Activated CD8-positive, alpha-beta memory T cell treated with anti-CD3 and anti-CD28 coated beads, Interleukin-2, amount 50 U/mL, for 4 hours (primary cell): ENCODE results near the gene XKR3.
"Not testable (repeated sequence)": the region's sequence is repeated elsewhere in the genome, so short reads cannot be mapped to it uniquely, and the experiment has no call there.

Experiments used
- DNase-seq: peaks from one replicate; pipeline ENCODE4 v3.0.0-alpha.2; 2020

Gene XKR3

DNA sequence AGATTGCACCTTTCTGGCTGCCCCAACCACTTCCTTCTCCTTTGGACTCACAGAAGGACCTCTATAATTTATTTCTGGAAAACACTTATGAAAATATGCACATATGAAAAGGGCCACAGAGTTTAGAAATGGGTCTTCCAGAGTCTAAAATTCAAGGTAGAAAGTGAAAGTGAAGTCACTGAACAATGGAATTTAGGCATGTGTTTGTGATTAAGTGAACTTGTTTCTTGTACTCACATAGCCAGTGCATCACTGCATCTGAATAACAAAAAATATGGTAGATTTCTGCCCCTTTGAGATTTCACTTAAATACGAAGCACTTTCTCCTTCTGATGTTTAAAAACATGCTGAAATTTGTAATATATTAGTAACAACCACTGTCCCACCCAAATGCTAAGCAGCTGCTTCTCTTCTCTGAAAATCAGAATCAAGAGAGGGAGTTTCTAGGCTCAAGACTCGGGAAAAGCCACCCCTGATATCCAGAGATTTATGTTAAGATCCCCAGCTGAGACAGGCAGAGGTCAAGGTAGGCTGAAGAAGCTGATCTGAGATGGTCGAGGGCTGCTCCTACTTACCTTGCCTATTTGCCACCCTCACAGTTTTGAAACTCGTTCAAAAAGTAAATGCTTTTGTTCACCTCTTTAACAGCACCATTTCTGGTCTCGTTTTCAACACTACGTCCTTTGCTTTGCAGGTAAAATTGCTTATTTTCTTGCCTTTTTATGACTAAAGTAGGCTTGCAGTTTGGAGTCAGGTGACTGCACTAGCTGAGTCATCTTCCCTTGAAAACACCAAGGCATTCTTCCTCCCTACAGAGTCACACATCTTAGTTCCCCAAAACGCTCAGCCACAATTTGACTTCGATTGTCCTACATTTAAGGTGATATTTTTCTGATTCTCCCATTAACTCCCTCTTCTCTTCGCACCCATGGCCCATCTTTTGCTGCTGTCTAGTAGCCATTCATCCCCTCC, at the start of gene XKR3:
Gene XKR3 (minus strand): TSS at position 696 of the 972 bp plus-strand sequence. CDS start 17,338 bp downstream, outside the sequence.
- DNase-seq, result no peak

- DNase-seq, result not testable (repeated sequence)
These were observed 44.4 kb upstream of the XKR3 start for GRCh38 chr22:16869640-16870039.

- no peak for DNase-seq
These were observed 41.0 kb upstream of the XKR3 start for GRCh38 chr22:16866167-16866566.

- not testable (repeated sequence) for DNase-seq
These were observed 31.6 kb upstream of the XKR3 start for GRCh38 chr22:16856851-16857250.

DNA sequence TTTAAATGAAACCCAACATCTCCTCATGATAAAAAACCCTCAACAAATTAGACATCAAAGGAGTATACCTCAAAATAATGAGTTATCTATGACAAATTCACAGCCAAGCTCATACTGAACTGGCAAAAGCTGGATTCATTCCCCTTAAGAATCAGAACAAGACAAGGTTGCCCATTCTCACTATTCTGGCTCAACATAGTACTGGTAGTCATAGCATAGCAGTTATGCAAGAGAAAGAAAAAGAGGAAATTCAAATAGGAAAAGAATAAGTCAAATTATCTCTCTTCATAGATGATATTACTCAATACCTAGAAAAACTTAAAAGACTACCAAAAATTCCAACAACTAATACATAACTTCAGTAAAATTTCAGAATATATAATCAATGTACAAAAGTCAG, 29.4 kb upstream of the XKR3 start:
- no peak for DNase-seq

DNA sequence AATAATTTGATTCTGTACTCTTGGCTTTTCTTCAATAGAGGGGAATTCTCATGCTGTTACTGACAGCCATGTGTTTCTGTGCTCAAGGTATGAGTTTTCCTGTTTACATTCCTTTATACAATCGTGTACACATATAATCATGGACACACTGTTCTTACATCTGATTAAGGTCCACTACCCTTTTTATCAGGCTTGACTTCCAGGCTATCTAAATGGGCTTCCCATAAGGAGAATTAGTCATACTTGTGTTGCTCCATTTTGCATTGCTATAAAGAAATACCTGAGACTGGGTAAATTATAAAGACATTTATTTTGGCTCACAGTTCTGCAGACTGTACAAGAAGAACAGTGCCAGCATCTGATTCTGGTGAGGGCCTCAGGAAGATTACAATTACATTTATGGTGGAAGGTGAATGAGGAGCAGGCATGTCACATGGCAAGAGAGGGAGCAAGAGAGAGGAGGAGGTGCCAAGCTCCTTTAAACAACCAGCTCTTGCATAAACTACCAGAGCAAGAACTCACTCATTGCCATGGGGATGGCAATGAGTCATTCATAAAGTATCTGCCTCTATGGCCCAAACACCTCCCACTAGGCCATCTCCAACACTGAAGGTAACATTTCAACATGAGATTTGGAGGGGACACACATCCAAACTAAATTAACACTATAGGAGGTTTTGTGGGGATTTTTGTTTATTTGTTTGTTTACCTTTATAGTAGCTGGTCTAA, 26.2 kb upstream of the XKR3 start:
- DNase-seq, result not testable (repeated sequence)

- DNase-seq, result no peak
These were observed 22.1 kb upstream of the XKR3 start for GRCh38 chr22:16847271-16847670.

GRCh38 chr22:16845881-16846280, 20.7 kb upstream of the XKR3 start:
- DNase-seq, result no peak

DNA sequence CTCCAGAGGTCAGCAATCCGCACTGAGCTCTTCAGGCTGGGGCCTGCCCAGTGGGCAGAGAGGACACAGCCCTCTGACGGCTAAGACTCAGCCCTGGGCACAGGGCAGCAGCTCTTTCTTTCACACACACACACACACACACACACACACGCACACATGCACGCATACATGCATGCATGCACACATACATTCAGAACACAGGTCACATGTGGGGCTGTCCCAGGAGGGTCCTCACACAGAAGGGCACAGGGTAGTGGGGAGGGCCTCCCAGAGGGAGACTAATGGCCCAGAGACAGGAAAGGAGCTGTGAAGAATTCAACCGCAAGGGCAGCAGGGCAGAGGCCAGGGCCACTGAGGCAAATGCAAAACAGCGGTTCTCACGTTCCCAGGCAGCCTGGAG, 20.3 kb upstream of the XKR3 start:
- no peak for DNase-seq

DNA sequence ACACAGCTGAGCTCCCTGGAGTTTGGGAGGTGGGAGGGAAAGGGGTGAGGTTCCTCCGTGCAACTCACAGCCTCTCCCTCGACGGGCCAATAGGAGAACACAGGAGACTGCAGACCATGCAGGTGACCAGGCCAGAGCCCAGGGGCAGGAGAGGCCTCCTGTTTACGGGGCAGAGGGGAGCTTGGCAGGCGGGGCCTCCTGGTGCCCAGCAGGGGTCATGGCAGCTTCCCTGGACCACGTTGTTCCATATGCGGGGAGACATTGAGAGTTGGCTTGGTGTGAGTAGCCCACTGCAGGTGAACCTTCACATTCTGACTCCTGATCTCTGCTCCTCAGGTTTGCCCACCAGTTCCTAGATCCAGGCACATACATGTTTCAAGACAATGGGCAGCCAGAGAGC, 19.3 kb upstream of the XKR3 start:
- DNase-seq, result no peak

DNA sequence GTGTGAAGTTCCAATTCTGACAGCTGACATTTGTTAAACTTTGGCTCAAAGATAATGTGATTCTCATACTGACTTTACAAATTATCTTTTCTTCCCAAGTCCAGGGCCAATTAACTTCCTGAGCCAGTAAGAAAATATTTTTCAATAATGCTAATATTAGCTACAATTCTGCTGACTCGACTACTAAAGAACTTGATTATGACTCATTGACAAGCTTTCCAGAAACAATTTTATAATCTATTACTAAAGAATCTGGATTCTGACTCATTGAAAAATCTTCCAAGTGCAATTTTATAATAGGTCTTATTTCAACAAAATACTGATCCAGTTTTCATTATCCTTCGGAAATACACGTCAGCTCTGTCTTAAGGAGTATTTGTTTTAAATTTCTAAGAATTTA, 12.9 kb upstream of the XKR3 start:
- no peak for DNase-seq

DNA sequence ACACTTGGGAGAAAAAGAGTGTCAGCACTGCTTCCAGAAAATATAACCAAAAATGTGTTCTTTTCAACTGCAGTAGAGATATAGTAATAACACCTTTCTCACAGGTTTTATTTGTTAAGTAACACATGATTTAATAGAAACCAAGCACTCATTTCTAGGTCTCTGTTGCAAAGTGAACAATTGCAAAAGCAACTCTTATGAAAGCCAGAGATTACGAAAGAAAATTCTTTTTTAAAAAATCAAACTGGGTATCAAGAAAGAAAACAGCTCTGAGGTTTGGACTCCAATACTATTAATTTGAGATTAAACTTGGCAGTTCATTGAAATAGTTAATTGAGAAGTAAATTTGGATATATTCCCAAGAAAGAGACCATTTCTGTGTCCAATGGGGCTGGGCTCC, 9.8 kb upstream of the XKR3 start:
- DNase-seq, result no peak

DNA sequence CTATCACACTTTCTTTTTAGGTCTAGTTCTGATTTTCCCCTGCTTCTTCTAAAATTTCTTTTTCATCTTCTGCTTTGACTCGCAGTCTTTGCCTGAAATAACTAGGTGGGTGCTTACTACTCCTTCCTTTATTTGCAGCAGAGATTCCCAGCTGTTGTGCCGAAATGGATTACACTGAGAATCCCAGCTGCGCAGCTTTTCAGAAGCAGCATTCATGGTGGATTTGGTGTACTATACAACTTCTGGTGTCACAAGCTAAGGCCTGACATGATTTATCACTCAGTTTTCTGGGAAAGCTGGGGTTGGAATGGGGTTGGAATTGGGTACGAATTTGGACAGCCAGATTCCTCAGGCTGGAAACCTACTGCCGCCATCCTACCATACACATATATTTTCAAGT, 6.0 kb upstream of the XKR3 start:
- DNase-seq, result no peak

DNA sequence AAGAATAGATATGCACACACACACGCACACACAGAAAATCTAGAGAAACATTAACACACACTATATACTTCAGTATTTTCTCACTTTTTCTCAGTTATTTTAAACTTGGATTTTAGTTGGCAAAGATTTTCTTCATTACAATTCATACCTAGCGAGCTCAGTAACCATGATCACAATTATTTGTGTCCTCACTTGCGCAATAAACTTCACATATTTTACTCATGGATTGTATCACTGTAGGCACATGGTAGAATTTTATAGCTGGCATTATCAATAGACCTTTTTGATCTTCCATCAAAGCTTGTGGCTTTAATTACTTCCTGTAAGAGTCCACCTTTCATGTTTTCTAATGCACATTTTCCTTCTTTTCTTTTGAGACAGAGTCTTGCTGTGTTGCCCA, 4.8 kb upstream of the XKR3 start:
- DNase-seq, result no peak

GRCh38 chr22:16828876-16829275, 3.7 kb upstream of the XKR3 start:
- no peak for DNase-seq

DNA sequence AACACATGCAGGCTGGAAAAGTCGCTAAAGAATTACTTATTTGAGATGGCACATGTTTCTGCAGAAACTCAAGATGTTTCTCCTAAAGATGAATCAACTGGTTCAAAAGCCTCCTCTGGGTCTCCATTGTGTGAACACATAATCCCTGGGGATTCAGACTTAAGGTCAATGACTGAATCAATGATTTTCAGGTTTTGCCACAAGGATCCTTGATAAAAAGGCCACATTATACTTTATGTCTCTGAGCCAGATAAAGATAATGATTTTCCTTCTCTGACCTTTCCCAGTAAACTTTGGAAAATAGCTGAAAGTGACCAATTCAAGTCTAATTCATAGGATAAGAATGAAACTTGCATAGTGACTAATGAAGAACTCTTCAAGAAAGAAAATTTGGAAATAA, 2.3 kb upstream of the XKR3 start:
- no peak for DNase-seq

DNA sequence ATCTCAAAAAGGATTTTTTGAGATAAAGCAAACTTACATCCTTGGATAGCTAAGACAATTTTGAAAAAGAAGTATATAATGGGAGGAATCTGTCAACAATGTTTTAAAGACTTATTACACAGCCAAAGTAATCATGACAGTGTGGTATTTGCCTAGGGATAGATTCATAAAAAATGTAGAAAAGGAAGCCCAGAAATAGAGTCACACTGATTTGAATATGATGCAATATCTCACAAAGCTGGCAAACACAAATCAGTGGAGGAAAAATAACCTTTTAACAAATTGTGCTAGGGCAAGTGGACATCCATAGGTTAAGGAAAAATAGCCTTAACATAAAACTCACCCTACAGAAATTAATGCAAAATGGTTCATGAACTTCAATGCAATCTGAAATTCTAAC, 6.0 kb downstream of the XKR3 start:
- no peak for DNase-seq

- DNase-seq, result no peak
These were observed 6.7 kb downstream of the XKR3 start for GRCh38 chr22:16818538-16818937.

- DNase-seq, result no peak
These were observed 10.1 kb downstream of the XKR3 start for GRCh38 chr22:16815073-16815472.

DNA sequence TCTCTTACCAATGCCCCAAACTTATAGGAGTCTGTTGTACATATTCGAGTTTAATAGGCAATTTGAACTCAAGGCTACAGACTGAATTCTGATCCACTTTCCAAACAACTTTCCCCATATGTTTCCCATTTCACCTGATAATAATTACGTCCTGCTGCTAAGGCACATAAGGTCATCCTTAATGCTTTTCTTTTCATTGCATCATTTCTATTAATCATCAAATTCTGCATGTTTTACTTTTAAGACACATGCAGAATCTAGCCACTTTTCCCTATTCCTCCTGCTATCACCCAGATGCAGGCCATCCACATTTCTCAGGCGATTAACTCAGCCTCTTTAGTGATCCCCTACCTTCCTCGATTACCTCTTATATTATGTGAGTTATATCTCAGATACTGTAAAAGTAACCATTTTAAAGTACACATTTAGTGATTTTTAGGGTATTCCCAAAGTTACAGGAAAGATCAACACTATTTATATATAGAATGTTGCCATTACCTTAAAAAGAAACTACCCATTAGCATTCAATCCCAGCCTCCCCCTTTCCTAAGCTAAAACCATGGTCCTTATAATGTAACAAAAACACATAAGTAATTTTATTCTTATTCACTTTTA, 14.9 kb downstream of the XKR3 start:
- no peak for DNase-seq

GRCh38 chr22:16808744-16809143, 16.5 kb downstream of the XKR3 start:
- DNase-seq, result no peak

GRCh38 chr22:16807109-16807508, 18.1 kb downstream of the XKR3 start:
- DNase-seq, result no peak

- no peak for DNase-seq
These were observed 18.8 kb downstream of the XKR3 start for GRCh38 chr22:16806401-16806800.

- no peak for DNase-seq
These were observed 20.3 kb downstream of the XKR3 start for GRCh38 chr22:16804882-16805281.
